HG03103 (cell line): ENCODE results near the gene MTPN.

Source experiments
- ATAC-seq: cut with Tn5 transposase; IDR thresholded peaks from one replicate; pipeline ENCODE4 v1.9.1; 2021; ENCODE audit warnings: low read depth; ENCODE audit not compliant: unreplicated experiment

The MTPN gene

DNA sequence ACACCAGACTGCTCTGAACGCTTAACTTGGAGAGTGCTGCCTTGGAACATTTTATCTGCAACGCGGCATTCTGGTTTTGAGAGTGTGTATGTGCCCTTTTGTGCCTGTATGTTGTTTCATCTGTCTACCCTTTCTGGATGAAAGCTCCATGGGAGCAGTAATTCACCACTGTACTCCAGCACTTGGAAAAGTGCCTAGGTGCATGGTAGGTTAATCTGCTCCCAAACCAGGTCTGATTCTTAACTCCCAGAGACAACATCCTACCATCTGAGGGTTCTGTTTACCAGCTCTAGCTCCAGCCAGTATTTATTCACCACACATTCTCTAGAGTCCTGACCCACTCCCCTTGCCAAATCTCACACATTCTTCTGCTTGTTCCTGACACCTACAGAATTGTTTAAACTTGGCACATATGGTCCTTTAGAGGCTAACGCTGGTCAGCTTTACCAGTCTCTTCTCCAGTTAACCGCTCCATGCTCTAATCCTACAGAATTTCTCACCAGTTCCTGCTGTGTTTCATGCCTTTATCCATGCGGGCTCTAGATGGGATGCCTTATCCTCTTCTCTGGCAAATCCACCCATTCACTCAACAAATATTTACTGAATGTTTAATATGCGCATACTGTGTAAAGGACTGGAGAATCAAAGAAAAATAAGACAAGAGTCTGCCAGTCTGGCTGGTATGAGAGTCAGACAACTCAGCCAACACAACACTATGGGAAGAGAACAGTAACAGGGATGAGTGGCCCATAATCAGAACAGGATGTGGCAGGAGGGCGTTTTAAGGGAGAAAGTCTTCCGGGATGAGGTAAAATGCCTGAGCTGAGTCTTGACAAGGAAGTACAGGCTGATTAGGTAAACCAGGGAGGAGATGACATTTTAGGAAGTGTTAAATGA, 46.3 kb downstream of the MTPN start:
- ATAC-seq: no peak

DNA sequence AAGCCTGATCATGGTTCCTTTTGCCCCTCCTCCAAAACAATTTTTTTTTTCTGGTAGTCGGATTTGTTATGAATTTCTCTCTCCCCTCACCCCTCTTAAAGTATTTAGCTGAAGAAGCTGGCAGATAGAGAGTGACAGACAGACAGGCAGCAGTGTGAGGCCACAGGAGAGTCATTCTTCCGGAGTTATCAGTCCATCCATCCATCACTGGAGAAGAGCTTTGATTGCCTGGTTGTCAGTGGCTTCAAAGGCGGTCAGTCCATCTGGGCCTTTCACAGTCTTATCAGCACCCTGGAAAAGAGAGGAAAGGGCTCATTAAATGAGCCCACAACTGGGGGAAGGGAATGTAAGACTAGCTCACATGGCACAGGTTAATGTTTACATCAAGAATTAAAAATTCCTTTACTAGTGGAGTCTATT, 47.4 kb downstream of the MTPN start:
- no peak for ATAC-seq

DNA sequence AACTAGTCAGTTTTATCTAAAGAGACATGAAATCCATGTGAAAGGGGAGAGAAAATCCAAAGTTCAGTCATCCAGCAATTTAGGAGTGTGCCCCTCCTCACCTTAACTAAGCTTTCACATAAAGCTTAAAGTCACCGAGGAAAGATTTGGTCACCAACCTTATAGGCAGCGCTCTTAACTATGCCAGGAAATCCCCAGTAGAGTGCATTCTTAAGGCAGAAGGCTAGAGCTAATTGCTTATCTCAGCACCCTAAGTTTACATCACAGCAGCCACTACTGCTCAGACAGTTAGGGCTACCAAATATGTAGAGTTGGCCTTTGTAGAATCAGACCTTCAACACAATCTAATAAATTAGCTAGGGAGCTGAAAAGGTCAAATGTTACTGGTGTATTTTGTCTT, 47.9 kb downstream of the MTPN start:
- ATAC-seq: no peak

DNA sequence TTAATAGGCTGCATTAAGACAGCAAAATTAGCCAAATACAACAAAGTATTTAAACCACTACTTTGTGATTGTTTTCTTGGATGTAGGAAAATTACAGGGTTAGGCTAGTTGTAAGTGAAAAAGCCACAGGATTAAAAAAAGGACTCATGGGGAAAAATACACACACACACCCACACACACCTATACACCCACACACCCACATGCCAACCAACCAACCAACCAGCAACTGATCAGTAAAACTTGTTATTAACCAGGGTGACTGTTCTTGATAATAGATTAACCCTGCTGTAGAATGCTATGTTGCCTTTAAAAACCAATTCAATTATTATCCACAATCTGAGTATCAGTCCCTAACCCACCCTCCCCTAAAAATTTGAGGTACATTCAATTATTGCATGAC, 49.0 kb downstream of the MTPN start:
- no peak for ATAC-seq

DNA sequence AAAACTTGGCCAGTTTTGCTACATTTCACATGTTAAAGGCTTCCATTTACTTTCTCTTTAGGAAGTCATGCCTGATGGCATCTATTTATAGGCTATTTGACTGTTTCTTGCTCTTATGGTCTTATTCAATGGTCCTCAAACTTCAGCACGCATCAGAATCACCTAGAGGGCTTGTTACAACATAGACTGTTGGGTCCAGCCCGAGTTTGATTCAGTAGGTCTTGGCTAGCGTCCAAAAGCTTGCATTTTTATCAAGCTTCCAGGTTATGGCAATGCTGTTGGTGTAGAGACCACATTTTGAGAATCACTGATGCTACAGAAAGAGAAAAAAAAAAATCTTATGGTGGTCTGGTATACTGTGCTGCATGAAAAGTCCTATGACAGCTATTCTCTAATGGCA, 51.9 kb downstream of the MTPN start:
- no peak for ATAC-seq

DNA sequence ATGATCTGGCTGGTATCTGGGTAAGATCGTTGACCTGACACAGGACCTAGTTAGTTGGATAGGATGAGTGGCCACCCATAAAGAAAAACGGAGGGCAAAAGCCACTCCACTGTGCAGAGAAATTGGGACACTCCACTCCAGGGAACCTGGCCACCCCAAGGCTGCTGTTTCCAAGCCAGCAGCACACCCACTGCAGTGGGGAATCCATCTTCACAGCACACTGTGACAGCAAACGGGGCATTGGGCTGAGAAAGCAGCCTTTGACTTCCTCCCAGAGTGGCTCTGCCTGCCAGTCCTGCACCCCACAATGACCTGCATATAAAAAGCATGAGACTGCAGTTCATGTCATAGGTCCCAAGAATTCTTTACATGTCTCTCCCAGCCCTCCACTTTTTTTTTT, 52.9 kb downstream of the MTPN start:
- ATAC-seq: no peak

DNA sequence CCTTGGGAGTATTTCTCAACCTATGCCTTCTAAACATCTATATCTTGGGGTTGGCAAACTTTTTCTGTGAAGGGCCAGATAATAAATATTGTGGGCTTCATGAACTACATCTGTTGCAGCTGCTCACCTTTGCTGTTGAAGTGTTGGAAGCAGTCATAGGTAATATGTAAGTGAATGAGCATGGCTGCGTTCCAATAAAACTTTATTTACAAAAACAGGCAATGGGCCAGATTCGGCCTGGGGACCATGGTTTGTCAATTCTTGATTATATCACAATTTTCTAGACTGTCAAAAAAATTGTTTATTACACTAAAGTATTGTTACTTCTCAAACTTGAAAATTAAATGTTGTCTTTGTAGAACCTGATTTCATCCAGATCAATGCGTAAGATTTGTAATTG, 54.9 kb downstream of the MTPN start:
- no peak for ATAC-seq

DNA sequence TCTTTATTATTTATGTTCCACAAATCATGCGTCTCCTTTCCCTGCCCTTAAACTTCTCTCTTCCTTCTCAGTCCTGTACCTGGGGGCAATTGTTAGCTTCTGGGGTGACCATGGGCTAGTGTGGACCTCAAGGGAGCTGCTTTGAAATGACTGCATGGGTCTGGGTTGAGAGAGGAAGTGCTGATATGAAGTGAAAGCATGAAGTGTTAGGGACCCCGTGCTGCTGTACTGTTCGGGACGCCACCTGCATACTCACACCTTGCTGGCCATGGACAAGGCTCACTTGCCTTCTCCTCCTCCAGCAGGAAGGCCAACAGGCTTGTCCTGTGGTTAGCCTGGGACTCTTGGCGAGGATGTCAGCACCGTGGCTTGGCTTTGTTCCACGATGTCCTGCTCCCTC, 56.7 kb downstream of the MTPN start:
- no peak for ATAC-seq

DNA sequence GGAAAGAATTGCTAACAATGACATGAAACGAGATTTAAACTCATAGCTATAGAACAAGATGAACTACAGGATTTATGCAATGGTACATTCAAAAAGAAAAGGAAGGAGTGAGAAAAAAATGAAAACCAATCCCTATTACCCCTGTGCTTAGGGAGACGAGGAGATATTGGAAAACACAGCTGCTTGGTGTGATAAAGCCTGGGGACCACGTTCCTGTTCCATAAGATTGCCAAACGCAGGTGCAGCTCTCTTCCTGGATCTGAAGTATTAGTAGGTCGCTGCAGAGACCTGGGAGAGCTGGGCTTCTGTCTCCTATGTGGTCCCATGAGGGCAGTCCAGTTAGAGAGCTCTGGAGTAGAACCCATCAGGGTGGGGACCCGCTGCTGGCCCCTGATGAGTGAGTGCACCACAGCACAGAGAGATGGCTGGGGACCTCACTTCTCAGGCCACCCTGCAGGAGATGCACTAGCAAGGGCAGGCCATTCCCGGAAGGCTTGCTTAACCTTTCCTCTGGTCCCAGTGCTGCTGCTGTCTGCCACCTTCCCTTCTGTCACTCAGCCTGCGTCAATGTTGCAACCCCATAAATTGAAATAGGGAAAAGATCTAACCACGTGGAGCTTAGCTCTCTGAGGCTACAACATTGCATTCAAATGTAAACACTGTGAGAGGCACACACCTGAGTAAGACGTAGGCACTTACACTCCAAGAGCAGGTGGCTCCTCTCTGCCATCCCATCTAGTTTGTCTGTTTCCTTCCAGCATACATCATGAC, 57.9 kb downstream of the MTPN start:
- ATAC-seq: no peak

DNA sequence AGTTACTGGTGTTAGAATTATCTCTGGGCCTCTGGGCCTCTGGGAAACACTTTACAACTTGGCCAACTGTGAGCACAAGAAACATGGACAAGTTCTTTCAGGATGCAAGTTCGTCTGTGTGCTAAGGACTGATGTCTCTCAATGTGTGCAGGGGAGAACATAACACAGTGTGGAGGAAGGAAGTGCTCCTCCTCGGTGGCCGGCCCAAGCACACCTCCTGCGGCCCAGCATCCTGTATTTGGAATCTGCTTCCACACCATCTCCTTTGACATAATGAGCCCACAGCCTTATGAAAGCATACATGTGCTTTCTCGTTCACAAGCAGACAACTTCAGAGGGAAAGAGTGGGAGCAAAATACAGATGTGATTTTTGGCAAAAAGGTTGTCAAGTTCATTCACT, 59.0 kb downstream of the MTPN start:
- no peak for ATAC-seq

DNA sequence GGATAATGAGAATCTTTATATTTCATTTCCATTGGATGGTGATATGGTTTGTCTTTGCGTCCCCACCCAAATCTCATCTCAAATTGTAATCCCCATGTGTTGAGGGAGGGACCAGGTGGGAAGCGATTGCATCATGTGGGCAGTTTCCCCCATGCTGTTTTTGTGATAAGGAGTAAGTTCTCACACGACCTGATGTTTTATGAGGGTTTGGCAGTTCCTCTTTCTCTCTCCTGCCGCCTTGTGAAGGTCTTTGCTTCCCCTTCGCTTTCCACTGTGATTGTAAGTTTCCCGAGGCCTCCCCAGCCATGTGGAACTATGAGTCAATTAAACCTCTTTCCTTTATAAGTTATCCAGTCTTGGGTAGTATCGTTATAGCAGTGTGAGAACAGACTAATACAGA, 59.4 kb downstream of the MTPN start:
- no peak for ATAC-seq

DNA sequence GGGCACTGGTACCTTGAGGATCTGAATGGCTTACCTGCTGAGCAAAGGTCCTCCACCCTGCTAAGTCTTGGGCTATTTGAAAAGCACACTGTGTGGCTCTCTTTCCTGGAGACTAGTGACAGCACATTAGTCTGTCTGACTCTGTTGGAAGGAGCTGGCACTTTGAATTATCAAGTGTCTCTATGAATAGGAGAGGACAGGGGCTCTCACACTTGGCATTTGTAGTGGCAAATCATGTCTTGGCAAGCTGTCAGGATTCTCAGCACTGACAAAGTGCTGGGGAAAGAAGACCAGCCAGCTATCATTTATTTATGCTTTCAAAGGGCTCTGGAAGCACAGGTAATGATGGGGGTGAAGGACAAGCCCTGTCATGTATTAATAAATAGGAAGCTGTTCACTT, 62.8 kb downstream of the MTPN start:
- ATAC-seq: no peak

DNA sequence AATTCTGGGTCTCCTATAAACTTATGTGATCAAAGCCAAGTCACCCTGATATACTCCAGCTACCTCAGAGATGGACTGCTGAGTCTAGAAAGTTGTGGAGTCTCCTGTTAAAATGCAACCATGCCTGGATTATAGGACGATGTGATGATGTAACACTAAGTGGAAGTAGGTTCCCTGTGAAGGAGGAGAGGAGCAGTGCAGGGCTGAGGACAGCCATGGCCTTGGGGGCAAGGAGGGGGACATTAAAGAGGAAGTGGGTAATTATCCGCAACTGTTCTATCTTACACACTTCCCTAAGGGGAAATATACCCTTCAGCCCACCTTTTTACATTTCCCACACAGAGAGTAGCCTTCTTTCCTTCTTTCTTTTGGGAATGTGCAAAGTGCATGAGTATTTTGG, 63.8 kb downstream of the MTPN start:
- no peak for ATAC-seq

DNA sequence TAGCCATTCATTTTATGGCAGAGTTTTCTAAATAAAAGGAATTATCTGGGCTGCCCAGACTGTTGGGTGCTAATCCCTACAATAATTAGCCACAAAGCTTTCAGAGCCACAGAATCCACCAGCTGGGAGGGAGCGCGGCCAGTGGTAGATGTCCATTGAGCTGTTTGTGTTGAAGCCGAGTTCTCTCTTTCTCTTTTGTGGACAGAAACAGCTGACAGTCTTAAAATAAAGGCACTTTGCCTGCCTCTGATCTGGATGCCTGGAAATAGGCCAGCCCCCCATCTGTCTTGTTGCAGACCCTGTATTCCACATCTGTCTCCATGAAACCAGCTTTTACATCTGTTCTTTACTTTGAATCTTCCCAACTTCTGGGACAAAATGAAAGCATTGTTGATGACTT, 66.1 kb downstream of the MTPN start:
- no peak for ATAC-seq

DNA sequence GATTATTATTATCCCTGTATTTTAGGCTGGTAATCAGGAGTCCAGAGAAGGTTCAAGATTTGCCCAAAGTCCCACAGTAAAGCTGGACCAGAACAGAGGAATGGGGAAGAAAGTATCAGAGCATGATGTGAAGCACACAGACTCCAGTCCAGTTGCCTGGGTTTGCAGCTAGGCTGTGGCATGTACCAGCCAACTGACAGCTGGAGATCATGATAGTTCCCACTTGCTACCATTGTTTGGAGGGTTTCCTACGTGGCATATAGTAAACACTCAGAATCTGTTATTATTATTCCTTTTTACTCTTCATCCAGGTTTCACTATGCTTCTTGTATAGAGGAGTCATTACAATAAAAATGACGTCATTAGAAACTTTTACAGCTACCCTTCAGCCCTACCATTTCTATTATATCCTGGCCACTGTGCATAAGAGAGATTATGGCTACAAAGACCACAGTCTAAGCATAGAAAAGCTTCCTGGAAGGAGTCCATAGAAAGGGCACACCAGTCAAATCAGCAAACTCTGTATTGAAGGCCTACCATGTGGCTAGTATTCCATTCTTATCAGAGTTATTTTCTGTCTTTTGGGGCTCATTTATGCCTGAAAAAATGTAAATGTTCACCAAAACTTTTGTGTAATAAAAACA, 66.6 kb downstream of the MTPN start:
- no peak for ATAC-seq

DNA sequence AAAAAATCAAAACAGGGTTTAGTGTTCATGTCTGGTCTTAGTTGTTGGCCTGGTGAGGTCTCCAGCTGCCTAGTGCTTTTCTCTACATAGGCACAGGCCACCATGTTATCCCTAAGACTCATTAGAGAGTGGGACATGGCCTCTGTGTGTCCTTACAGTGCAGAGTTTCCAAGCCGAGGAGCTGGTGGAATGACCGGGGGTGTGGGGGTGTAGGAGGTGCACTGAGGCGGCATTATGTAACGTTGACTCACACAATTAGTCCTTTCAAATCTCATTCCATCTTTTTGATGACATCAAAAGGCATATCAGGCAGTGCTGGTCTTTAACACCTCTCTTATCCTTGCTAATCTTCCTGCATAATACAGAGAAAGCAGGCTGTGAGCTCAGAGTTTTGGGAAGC, 71.3 kb downstream of the MTPN start:
- ATAC-seq: no peak

DNA sequence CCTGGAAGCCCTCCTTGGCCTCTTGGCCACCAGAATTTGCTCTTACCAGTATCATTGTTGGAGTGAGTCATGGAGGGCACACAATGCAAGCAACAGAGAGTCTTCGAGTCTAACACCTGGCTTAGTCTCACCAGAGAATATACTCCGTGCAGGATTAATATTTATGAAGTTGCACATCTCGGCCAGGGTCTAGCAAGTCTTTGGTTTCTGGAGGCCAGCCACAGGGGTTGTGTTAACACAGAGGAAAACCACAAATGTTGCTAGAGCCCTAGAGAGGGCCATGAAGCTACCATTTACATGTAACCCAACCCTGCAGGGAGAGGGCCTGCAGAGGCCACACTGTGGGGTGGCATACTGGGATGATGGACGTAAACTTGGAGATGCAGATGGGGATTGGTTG, 71.8 kb downstream of the MTPN start:
- no peak for ATAC-seq

DNA sequence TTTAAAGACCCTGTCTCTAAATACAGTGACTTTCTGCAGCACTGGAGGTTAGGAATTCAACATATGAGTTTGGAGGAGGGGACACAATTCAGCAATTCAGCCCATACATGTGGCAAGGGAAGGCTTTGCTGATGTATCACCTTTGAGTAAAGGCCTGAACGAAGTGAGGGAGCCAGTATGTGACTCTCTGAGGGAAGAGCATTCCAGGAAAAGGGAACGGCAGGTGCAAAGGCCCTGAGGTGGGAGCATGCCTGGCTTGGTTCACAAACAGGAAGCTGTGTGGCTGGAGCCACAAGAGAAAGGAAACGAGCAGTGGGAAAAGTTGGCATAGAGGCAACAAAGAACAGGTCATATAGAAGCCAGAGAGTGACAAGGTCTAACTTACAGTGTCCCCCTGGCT, 72.9 kb downstream of the MTPN start:
- no peak for ATAC-seq

DNA sequence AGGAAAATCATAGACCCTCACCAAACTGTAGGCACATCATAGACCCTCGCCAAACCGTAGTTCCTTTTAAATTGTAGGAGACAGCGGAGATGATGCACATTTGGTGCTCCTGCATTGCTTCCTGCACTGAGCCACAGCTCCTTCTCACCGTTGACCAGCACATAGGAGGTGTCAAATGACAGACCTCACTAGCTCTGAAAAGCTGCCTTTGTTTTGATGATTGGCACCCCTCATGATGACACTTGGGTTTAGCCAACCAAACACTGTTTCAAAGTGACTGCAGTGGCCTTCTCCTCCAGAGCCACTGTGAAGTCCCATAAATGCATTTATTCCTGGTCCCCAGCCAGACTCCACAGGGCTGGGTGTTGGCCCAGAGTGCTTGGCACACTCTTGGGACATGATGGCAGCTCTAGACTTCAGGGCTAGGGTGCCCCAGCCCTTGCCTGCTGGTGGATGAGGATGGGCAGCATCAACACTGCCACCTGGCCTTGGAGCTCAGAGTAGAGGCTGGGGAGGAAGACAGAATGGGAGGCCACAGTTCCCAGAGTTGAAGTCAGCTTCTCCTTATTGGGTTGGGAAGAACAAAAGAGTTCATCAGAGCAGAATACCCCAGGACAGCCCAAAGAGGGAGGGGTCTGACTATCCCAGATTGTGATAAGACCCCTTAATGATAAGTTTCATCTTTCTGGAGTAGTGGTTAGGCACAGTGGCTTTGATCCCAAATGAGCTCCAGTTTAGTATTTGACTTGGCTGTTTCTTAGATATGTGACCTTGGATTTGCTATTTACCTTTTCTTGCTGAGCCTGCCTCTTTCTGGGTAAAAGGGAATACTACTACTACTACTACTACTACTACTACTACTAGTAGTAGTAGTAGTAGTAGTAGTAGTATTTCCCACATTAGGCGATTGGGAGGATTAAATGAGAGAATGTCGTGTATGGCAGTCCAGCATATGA, 75.3 kb downstream of the MTPN start:
- no peak for ATAC-seq

DNA sequence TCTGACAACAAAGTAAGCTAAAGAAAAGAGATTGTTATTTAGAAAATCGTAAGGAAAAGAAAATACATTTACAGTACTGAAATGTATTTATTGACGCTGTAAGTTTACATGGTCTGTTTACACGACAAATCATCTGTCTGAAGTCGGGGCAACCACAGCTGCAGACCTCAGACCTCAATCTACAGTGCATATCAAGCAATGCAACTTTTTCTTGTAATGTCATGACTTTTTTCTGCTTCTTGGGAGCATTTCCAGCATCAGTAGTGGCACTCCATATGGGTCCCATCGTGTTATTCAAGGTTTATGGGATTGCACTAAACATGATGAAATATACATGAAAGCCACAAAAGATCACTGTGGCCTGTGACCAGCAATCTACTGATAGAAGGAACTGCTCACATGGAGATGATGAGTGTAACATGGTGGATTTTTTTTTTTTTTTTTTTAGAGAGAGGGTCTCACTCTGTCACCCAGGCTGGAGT, 77.1 kb downstream of the MTPN start:
- no peak for ATAC-seq
